VCaP (cell line): ENCODE results near the gene TOP3A.

ENCODE experiments used
- H3K27ac ChIP-seq: fragments of 450-650 bp; 2 replicates; pipeline ENCODE4 v1.5.1; 2017
- CTCF ChIP-seq: fragments of 450-650 bp; conservative IDR thresholded peaks from 2 replicates; pipeline ENCODE4 v1.5.1; 2017; ENCODE audit warnings: mild to moderate bottlenecking, moderate library complexity

Gene TOP3A

GRCh38 chr17:18322522-18322921 is 7.7 kb upstream of the TOP3A start:
- TF ChIP-seq CTCF: no peak
- no peak overlapping the region for H3K27ac ChIP-seq

DNA sequence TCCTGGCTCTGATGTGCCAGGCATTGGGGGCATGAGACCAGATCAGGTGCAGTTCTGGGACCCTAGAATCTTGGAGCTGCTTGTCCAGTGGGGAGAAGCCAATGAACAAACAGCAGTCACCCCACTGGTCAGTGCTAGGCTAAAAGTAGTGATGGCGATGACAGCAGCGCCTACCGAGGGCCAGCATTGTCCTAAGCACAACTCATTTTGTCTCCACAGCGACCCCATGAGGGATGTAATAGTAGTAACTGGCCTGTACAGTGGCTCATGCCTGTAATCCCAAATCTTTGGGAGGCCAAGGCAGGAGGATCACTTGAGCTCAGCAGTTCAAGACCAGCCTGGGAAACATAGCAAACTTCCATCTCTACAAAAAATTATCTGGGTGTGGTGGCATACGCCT is 6.5 kb upstream of the TOP3A start:
- H3K27ac ChIP-seq: no peak overlapping the region
- no peak for TF ChIP-seq CTCF

GRCh38 chr17:18320301-18320700 is 5.5 kb upstream of the TOP3A start:
- TF ChIP-seq CTCF: no peak
- no peak overlapping the region for H3K27ac ChIP-seq

GRCh38 chr17:18319604-18320256 is 4.9 kb upstream of the TOP3A start:
- no peak overlapping the region for H3K27ac ChIP-seq
- peak; percentile 75 for TF ChIP-seq CTCF

DNA sequence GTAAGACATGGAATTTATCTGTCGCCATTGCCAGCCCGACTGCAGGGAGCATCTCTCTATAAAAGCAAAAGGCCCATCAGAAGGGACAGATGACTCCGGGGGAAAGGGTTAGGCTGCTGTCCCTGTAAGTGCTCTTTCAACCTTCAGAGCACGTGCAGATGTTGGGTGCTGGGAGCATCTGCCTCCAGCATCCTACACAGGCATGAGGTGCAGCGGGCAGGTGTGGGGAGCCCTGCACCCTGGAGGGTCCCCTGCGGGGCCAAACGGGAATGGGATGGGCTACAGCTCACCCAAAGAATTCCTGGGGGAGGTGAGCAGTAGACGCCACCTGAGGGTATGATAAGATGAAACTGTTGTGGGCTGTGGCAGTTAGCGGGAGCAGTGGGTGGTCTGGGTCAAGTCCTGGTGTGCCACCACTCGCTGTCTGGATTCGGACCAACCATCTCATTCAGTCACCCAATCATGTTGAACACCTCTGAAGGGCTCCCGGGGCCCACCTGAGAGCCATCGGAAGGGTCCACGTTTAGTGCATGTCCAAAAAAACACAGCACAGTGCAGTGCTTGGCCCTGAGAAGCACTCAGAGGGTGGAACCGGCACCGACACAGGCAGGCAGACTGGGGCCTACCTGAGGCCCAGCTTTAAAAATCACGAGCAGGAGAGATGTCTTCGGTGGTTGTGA is 4.1 kb upstream of the TOP3A start:
- no peak overlapping the region for H3K27ac ChIP-seq
- TF ChIP-seq CTCF: no peak

DNA sequence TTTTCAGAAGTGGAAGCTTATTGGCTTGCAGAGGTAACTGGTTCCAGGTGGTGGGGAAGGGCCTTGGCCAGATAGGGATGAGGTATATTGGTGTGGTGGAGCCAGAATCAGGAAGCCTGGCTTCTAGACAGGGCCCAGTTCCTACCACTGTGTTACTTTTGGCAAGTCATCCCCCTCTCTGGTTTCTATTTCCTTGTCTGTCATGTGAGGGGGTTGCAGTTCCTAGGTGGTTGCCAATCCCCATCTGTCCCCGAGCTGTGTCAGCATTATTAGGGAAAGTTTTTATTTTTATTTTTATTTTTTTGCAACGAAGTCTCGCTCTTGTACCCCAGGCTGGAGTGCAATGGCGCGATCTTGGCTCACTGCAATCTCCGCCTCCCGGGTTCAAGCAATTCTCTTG is 3.3 kb upstream of the TOP3A start:
- no peak for TF ChIP-seq CTCF
- H3K27ac ChIP-seq: no peak overlapping the region

GRCh38 chr17:18315961-18316360 is 1.2 kb upstream of the TOP3A start:
- no peak for TF ChIP-seq CTCF
- no peak overlapping the region for H3K27ac ChIP-seq
